AG10803 (cell line): ENCODE data around the gene TMEM232.
A peak's percentile ranks its signal among the peaks of the same experiment; 100 is the strongest.

ENCODE experiments used
- DNase-seq: peaks from one replicate; pipeline ENCODE4 v3.0.0; 2010; ENCODE audit warnings: low read depth
- H3K4me3 ChIP-seq: 2 replicates; pipeline ENCODE4 v1.5.1; 2011; ENCODE audit warnings: mild to moderate bottlenecking, low read length, control low read depth
- CTCF ChIP-seq: conservative IDR thresholded peaks from 2 replicates; pipeline ENCODE4 v1.5.1; 2011; ENCODE audit warnings: mild to moderate bottlenecking, low read length, control low read depth, inconsistent platforms

The TMEM232 gene

GRCh38 chr5:110492446-110492845, 234.0 kb downstream of the TMEM232 start:
- no peak for TF ChIP-seq CTCF
- no peak overlapping the region for H3K4me3 ChIP-seq
- DNase-seq: no peak

- peak; percentile 96 for DNase-seq
- no peak for TF ChIP-seq CTCF
- H3K4me3 ChIP-seq: no peak overlapping the region
These were observed 247.6 kb downstream of the TMEM232 start for GRCh38 chr5:110478895-110479294.

GRCh38 chr5:110477911-110478310, 248.6 kb downstream of the TMEM232 start:
- peak; percentile 58 for DNase-seq
- no peak overlapping the region for H3K4me3 ChIP-seq
- no peak for TF ChIP-seq CTCF

DNA sequence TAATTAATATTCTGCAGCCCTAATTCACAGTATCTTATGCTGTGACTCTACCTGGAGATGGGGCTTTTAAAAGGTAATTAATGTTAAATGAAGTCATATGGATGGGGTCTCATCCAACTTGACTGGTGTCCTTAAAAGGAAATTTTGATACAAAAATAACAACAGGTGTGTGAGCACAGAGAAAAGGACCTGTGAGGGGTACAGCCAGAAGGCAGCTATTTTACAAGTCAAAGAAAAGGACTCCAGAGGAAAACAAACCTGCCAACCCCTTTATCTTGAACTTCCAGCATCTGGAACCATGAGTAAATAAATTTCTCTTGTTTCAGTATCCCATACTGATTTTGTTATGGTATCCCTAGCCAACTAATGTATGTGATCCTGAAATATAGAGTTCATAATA, 250.3 kb downstream of the TMEM232 start:
- TF ChIP-seq CTCF: no peak
- no peak for DNase-seq
- H3K4me3 ChIP-seq: no peak overlapping the region

GRCh38 chr5:110475529-110475928, 250.9 kb downstream of the TMEM232 start:
- H3K4me3 ChIP-seq: no peak overlapping the region
- TF ChIP-seq CTCF: no peak
- no peak for DNase-seq

DNA sequence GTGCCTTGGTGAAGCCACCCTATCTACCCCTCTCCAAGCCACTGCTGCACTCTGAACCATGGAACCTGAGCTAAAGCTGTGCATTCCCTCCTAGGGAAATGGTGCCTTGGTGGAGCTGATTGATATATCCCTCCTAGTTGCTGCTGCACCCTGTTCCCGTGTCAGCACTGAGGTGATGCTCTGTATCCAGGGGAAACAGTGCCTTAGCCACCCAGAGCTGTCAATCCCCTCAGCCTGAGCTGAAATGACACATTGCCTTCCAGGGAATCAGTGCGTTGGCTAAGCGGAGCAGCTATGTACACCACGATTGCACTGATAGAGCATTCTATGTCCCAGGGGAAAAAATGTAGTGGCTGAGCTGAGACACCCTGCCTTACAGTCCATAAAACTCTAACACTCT, 257.0 kb downstream of the TMEM232 start:
- TF ChIP-seq CTCF: no peak
- no peak overlapping the region for H3K4me3 ChIP-seq
- no peak for DNase-seq

- no peak for TF ChIP-seq CTCF
- H3K4me3 ChIP-seq: no peak overlapping the region
- DNase-seq: peak; percentile 56
These were observed 263.4 kb downstream of the TMEM232 start for GRCh38 chr5:110463106-110463505.
